K562 (cell line): ENCODE data around the gene TAC3. TPM values are rescaled to one million over a fixed set of nuclear protein-coding genes. Genes with fewer than 3 reads are reported as not detected.
A peak's percentile ranks its signal among the peaks of the same experiment; 100 is the strongest.

Experiments
- ATAC-seq: fragments of 200-7000 bp; cut with Tn5 transposase; 3 replicates; pipeline ENCODE4 v1.9.1; 2020; ENCODE audit warnings: moderate library complexity
- BruUV-seq: library from RNA; stranded (reverse); fragments of 400-500 nt; replicated peaks from 2 replicates; lab custom pipeline; 2021; lab: Mats Ljungman, UMichigan
- CTCF ChIA-PET: fragments of 300-600 bp; formaldehyde crosslinking; extraction: SDS; loops from one replicate; lab custom pipeline; 2021; ENCODE audit warnings: low intra/inter-chr PET ratio; lab: Yijun Ruan, JAX
- POLR2A ChIA-PET: fragments of 300-600, 350-650 bp; sonication (Branson Sonifier 250); formaldehyde crosslinking; extraction: SDS; loops from one replicate; lab custom pipeline; 2021; ENCODE audit warnings: antibody characterized with exemption, inconsistent platforms; lab: Yijun Ruan, JAX
- DNase-seq, 4 experiments: peaks; one replicate each; pipeline versions ENCODE4 v3.0.0 to v3.0.0-alpha.2; 2011 to 2018; ENCODE audit warnings: low spot score in 3 of 4, mixed read lengths in 3 of 4; ENCODE audit errors: extremely low read depth in 1 of 4
- FAIRE-seq: peaks from 2 replicates; lab custom pipeline; 2011; peaks lifted over from hg19 to GRCh38; lab: Jason Lieb, UNC
- H2AFZ ChIP-seq: 2 replicates; pipeline ENCODE4 v1.6.0; 2011; ENCODE audit warnings: low read depth, low read length, control low read depth, inconsistent platforms
- H3K27ac ChIP-seq: fragments of 200-600 bp; 3 replicates; pipeline ENCODE4 v1.8.0; 2011; ENCODE audit warnings: low read depth, mild to moderate bottlenecking, control low read depth, inconsistent platforms, low read length, moderate library complexity, mixed read lengths; ENCODE audit errors: extremely low read depth
- H3K27me3 ChIP-seq, 2 experiments: fragments of 300-600 bp in 1 of 2; 2 replicates in 1 of 2; 3 replicates in 1 of 2; pipeline versions ENCODE4 v1.6.0 to v1.8.0; 2011; ENCODE audit warnings: inconsistent platforms in 2 of 2, low read length in 2 of 2, mild to moderate bottlenecking in 1 of 2, mixed read lengths in 1 of 2, moderate library complexity in 1 of 2; ENCODE audit not compliant: control insufficient read depth in 2 of 2, insufficient read depth in 2 of 2
- H3K36me3 ChIP-seq: fragments of 300-600 bp; 3 replicates; pipeline ENCODE4 v1.8.0; 2011; ENCODE audit warnings: mild to moderate bottlenecking, low read length, inconsistent platforms; ENCODE audit not compliant: control insufficient read depth, insufficient read depth
- H3K4me1 ChIP-seq, 2 experiments: fragments of 200-600 bp in 1 of 2; replicated peaks in 1 of 2; 2 replicates in 1 of 2; 3 replicates in 1 of 2; pipeline versions ENCODE4 v1.5.1 to v1.8.0; 2011; ENCODE audit warnings: inconsistent platforms in 2 of 2, low read length in 2 of 2, mild to moderate bottlenecking in 1 of 2, mixed read lengths in 1 of 2, moderate library complexity in 1 of 2; ENCODE audit not compliant: control insufficient read depth in 2 of 2, insufficient read depth in 2 of 2
- H3K4me2 ChIP-seq: 2 replicates; pipeline ENCODE4 v1.6.1; 2011; ENCODE audit warnings: low read length, control low read depth, inconsistent platforms, mixed read lengths; ENCODE audit not compliant: insufficient read depth
- H3K4me3 ChIP-seq: fragments of 200-600 bp; sonication (generic), shearing (Covaris generic); 2 replicates; pipeline ENCODE4 v1.5.1; 2016; ENCODE audit warnings: control low read depth, inconsistent platforms
- H3K79me2 ChIP-seq: fragments of 200-600 bp; 3 replicates; pipeline ENCODE4 v1.8.0; 2011; ENCODE audit warnings: low read length, inconsistent platforms; ENCODE audit not compliant: control insufficient read depth, insufficient read depth
- H3K9ac ChIP-seq, 2 experiments: 2 replicates each; pipeline versions ENCODE4 v1.6.0 to v1.6.1; 2011; ENCODE audit warnings: low read depth in 2 of 2, low read length in 2 of 2, control low read depth in 1 of 2, inconsistent platforms in 1 of 2, mild to moderate bottlenecking in 1 of 2, mixed read lengths in 1 of 2; ENCODE audit not compliant: insufficient read depth in 1 of 2
- H3K9me1 ChIP-seq: one replicate; pipeline ENCODE4 v1.6.0; 2011; ENCODE audit warnings: inconsistent platforms, mild to moderate bottlenecking, low read length, moderate library complexity; ENCODE audit not compliant: control insufficient read depth, insufficient read depth
- H3K9me3 ChIP-seq: replicated peaks from 2 replicates; pipeline ENCODE4 v1.5.1; 2011; ENCODE audit warnings: low read depth, low read length, inconsistent platforms; ENCODE audit not compliant: control insufficient read depth, insufficient read depth
- H4K20me1 ChIP-seq: replicated peaks from 2 replicates; pipeline ENCODE4 v1.6.1; 2011; ENCODE audit warnings: low read length, inconsistent platforms, mixed read lengths; ENCODE audit not compliant: control insufficient read depth, insufficient read depth
- COPS2 ChIP-seq: fragments of 450-650 bp; conservative IDR thresholded peaks from 2 replicates; pipeline ENCODE4 v1.6.1; 2016; ENCODE audit warnings: mild to moderate bottlenecking, moderate library complexity
- CTBP1 ChIP-seq: fragments of 450-650 bp; IDR thresholded peaks from 2 replicates; pipeline ENCODE4 v1.6.1; 2016; ENCODE audit warnings: borderline replicate concordance
- GTF2A2 ChIP-seq: IDR thresholded peaks from 2 replicates; pipeline ENCODE4 v1.6.1; 2016; ENCODE audit warnings: mild to moderate bottlenecking, missing genetic modification characterization, missing compliant biosample characterization
- NFIC ChIP-seq: fragments of 450-650 bp; IDR thresholded peaks from 2 replicates; pipeline ENCODE4 v1.6.1; 2017; ENCODE audit warnings: mild to moderate bottlenecking, inconsistent platforms
- NR2C1 ChIP-seq, 2 experiments: fragments of 450-650 bp; IDR thresholded peaks; 2 replicates each; pipeline ENCODE4 v1.6.1; 2017; ENCODE audit warnings: mild to moderate bottlenecking in 2 of 2, antibody characterized with exemption in 1 of 2, inconsistent platforms in 1 of 2, missing compliant biosample characterization in 1 of 2, missing genetic modification characterization in 1 of 2
- PPARD ChIP-seq: fragments of 250-450 bp; sonication (Bioruptor Pico); IDR thresholded peaks from 2 replicates; pipeline ENCODE4 v1.8.0; 2022; ENCODE audit warnings: inconsistent platforms, mild to moderate bottlenecking, moderate library complexity
- RAD21 ChIP-seq, 2 experiments: fragments of 250-450 bp in 1 of 2; fragments of 450-650 bp in 1 of 2; sonication (Bioruptor Pico) in 1 of 2; formaldehyde crosslinking in 1 of 2; IDR thresholded peaks in 1 of 2; conservative IDR thresholded peaks in 1 of 2; 2 replicates each; pipeline versions ENCODE4 v1.4.0 to v1.8.0; 2020 to 2022; ENCODE audit warnings: mild to moderate bottlenecking in 2 of 2, moderate library complexity in 1 of 2
- ZNF197 ChIP-seq: fragments of 200-800 bp; sonication (Bioruptor generic); IDR thresholded peaks from 2 replicates; pipeline ENCODE4 v1.6.1; 2016; ENCODE audit warnings: low read depth, missing genetic modification characterization, missing compliant biosample characterization
- WGBS: fragments of 100-300 bp; shearing (Covaris generic); methylation state at CpG from one replicate; pipeline ENCODE4 v1.1.6; 2016; ENCODE audit warnings: low coverage, mixed read lengths; ENCODE audit not compliant: insufficient coverage; ENCODE audit errors: missing lambda C conversion rate; 5-methylcytosine and 5-hydroxymethylcytosine counted together
- in situ Hi-C: fragments of 300-500 bp; cut with MboI; formaldehyde crosslinking; loops from 4 replicates; pipeline ENCODE4 v1.15.0; 2018; ENCODE audit warnings: inconsistent platforms, mixed read lengths
- intact Hi-C: fragments of 100-400 bp; cut with micrococcal nuclease; formaldehyde crosslinking; loops from 2 replicates; pipeline ENCODE4 v1.14.2; 2022
- polyA plus RNA-seq, 8 experiments: library from polyadenylated mRNA; depleted of rRNA in 4 of 8; stranded (reverse) in 5 of 8; unstranded in 3 of 8; fragments of >200 nt; fragmentation: Nextera tagmentation in 2 of 8; fragmentation: Illumina TruSeq in 1 of 8; extraction: Ambion mirVana in 2 of 8; extraction: Trizol in 1 of 8; gene quantifications; 2 replicates each; pipeline versions ENCODE4 v1.2.1 to v1.2.3, GENCODE V29; 2011 to 2014; ENCODE audit warnings: inconsistent platforms in 1 of 8, missing spikeins in 1 of 8
- total RNA-seq, 7 experiments: library from RNA; depleted of rRNA in 6 of 7; stranded (reverse); fragments of >200 nt in 6 of 7; fragmentation: Illumina TruSeq in 2 of 7; extraction: Trizol in 2 of 7; gene quantifications; 2 replicates each; pipeline versions ENCODE4 v1.2.1 to v1.2.3, GENCODE V29; 2011 to 2021; ENCODE audit warnings: low replicate concordance in 1 of 7
- TF ChIP-seq, protein P1 (sequence below): sonication (generic); formaldehyde crosslinking; IDR thresholded peaks from 2 replicates; pipeline ENCODE4 v1.8.0; 2022; ENCODE audit warnings: mild to moderate bottlenecking, missing genetic modification reagents
- TF ChIP-seq, protein P2 (sequence below): fragments of 200-800 bp; sonication (Bioruptor generic); IDR thresholded peaks from 2 replicates; pipeline ENCODE4 v1.6.1; 2017; ENCODE audit warnings: missing genetic modification characterization, missing compliant biosample characterization
- TF ChIP-seq, protein P3 (sequence below): fragments of 450-650 bp; IDR thresholded peaks from 2 replicates; pipeline ENCODE4 v1.6.1; 2018; ENCODE audit not compliant: partially characterized antibody
- TF ChIP-seq, protein P4 (sequence below): sonication (generic); formaldehyde crosslinking; IDR thresholded peaks from 2 replicates; pipeline ENCODE4 v1.8.0; 2022; ENCODE audit warnings: missing genetic modification reagents, mild to moderate bottlenecking, moderate library complexity, borderline replicate concordance

The TAC3 gene
- total and polyA plus RNA-seq, 9 of the 15 experiments (the other 6 are each of a cell fraction or from before 2014, with no cell fraction given): 0.29 to 2.8 (median 1.4) TPM

DNA sequence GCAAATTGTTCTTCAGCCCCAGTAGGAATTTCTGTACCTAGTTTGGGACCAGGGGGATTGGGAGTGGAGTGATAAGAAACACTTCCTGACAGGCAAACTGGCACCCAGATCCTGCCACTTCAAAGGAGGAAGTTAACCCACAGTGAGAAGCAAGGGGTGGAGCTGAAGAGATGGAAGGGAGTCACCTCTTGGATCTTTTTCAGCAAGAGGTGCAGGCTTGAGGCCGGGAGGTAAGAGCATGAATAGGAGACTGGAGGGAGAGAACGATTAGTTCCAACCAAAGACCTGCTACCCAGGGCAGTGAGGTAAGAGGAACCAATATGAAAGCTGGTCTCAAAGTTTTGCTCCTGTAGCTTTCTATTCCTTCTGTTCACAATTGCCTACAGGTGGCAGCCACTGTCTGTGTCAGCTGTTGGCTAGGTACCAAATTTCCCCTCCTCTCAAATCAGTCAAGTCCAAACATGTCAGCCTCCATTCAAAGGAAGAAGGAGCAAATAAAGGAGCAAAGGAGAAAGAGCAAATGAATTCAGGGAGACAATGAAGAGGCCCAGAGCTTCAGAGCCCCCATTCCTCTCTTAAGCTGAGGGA lies 14.9 kb upstream of the TAC3 start:
- peak in 1 of 4 experiments; percentile 48 for DNase-seq
- in situ Hi-C loops (no loop called here), intact Hi-C loops (loop anchor here (1.0 kb wide), 1 partner anchor 81 kb away; no protein-coding TSS in a partner anchor)
- ChIA-PET CTCF (interaction anchor here (0.6 kb wide), 1 partner anchor 48 kb away, joined by 3 read pairs; no protein-coding TSS in a partner anchor), POLR2A (interaction anchor here (0.6 to 1.5 kb wide), 11 partner anchors 10 to 151 kb away, joined by 3 to 10 read pairs (median 4); no protein-coding TSS in a partner anchor)
- Histone ChIP-seq H3K27ac (no peak overlapping the region), H3K36me3 (no peaks in the 10 kb centered on the region), H4K20me1 (no peaks in the 10 kb centered on the region), H3K4me2 (no peak overlapping the region), H3K9me1 (no peaks in the 10 kb centered on the region), H3K9me3 (no peaks in the 10 kb centered on the region), H3K9ac (peak overlapping the region in 1 of 2 experiments; percentile 15; a peak in 1 of 4 replicates), H3K4me3 (no peak overlapping the region), H3K27me3 (no peaks in the 10 kb centered on the region), H2AFZ (peak overlapping the region; percentile 24), H3K79me2 (no peaks in the 10 kb centered on the region), H3K4me1 (peaks cover 15 to 23% of the 10 kb centered on the region in 2 experiments)
- BruUV-seq: no TSS peak
- peak; percentile 13; the same call in 2 of the 3 replicates for ATAC-seq
- WGBS: 0% methylated on average over 2 of the region's 2 CpGs
- FAIRE-seq: peak; percentile 76
- TF ChIP-seq, protein P1, sequence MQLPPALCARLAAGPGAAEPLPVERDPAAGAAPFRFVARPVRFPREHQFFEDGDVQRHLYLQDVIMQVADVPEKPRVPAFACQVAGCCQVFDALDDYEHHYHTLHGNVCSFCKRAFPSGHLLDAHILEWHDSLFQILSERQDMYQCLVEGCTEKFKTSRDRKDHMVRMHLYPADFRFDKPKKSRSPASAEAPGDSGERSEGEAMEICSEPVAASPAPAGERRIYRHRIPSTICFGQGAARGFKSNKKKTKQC: no peak
- TF ChIP-seq ZNF197 (CRISPR knock-in tag) (no peak), PPARD (CRISPR knock-in tag) (no peak), RAD21 (CRISPR knock-in tag; conservative IDR thresholded peaks at IDR 0.05 in 1 of 2, IDR thresholded peaks at IDR 0.05 in 1 of 2) (peak in 1 of 2 experiments; percentile 51; a peak in 2 of 4 replicates), NFIC (peak; percentile 87), CTBP1 (peak; percentile 37; the same call in 1 of the 2 replicates), GTF2A2 (tag) (no peak), COPS2 (no peak), NR2C1 (IDR thresholded peaks at IDR 0.05) (no peak), NR2C1 (tag; IDR thresholded peaks at IDR 0.05) (no peak)
- TF ChIP-seq, protein P2, sequence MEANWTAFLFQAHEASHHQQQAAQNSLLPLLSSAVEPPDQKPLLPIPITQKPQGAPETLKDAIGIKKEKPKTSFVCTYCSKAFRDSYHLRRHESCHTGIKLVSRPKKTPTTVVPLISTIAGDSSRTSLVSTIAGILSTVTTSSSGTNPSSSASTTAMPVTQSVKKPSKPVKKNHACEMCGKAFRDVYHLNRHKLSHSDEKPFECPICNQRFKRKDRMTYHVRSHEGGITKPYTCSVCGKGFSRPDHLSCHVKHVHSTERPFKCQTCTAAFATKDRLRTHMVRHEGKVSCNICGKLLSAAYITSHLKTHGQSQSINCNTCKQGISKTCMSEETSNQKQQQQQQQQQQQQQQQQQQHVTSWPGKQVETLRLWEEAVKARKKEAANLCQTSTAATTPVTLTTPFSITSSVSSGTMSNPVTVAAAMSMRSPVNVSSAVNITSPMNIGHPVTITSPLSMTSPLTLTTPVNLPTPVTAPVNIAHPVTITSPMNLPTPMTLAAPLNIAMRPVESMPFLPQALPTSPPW: no peak
- TF ChIP-seq, protein P3, sequence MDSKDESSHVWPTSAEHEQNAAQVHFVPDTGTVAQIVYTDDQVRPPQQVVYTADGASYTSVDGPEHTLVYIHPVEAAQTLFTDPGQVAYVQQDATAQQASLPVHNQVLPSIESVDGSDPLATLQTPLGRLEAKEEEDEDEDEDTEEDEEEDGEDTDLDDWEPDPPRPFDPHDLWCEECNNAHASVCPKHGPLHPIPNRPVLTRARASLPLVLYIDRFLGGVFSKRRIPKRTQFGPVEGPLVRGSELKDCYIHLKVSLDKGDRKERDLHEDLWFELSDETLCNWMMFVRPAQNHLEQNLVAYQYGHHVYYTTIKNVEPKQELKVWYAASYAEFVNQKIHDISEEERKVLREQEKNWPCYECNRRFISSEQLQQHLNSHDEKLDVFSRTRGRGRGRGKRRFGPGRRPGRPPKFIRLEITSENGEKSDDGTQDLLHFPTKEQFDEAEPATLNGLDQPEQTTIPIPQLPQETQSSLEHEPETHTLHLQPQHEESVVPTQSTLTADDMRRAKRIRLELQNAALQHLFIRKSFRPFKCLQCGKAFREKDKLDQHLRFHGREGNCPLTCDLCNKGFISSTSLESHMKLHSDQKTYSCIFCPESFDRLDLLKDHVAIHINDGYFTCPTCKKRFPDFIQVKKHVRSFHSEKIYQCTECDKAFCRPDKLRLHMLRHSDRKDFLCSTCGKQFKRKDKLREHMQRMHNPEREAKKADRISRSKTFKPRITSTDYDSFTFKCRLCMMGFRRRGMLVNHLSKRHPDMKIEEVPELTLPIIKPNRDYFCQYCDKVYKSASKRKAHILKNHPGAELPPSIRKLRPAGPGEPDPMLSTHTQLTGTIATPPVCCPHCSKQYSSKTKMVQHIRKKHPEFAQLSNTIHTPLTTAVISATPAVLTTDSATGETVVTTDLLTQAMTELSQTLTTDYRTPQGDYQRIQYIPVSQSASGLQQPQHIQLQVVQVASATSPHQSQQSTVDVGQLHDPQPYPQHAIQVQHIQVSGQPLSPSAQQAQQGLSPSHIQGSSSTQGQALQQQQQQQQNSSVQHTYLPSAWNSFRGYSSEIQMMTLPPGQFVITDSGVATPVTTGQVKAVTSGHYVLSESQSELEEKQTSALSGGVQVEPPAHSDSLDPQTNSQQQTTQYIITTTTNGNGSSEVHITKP: peak; percentile 27
- TF ChIP-seq, protein P4, sequence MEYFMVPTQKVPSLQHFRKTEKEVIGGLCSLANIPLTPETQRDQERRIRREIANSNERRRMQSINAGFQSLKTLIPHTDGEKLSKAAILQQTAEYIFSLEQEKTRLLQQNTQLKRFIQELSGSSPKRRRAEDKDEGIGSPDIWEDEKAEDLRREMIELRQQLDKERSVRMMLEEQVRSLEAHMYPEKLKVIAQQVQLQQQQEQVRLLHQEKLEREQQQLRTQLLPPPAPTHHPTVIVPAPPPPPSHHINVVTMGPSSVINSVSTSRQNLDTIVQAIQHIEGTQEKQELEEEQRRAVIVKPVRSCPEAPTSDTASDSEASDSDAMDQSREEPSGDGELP (CRISPR knock-in tag): peak; percentile 33; the same call in 1 of the 2 replicates
